Sigmoid colon (tissue), 7 donors: ENCODE measurements around the gene FAM193A. TPM values are rescaled to one million over a fixed set of nuclear protein-coding genes. Genes with fewer than 3 reads are reported as not detected.
"Not testable (repeated sequence)": the region's sequence is repeated elsewhere in the genome, so short reads cannot be mapped to it uniquely, and the experiment has no call there.

Source experiments
- DNase-seq: peaks from one replicate; pipeline ENCODE4 v3.0.0-alpha.2; 2019
- H3K27ac ChIP-seq, 4 donors: fragments of 200-600 bp; sonication (generic); one replicate each; pipeline ENCODE4 v1.5.1; 2016 to 2019; ENCODE audit warnings: mild to moderate bottlenecking in 1 of 4
- H3K27me3 ChIP-seq, 3 donors: fragments of 200-600 bp; sonication (generic); one replicate each; pipeline ENCODE4 v1.5.1; 2019; ENCODE audit warnings: mild to moderate bottlenecking in 1 of 3
- H3K36me3 ChIP-seq, 4 donors: fragments of 200-600 bp; sonication (generic); one replicate each; pipeline ENCODE4 v1.5.1; 2016 to 2019
- H3K4me1 ChIP-seq, 4 donors: fragments of 200-600 bp; sonication (generic); one replicate each; pipeline ENCODE4 v1.5.1; 2017 to 2019
- H3K4me3 ChIP-seq, 4 donors: fragments of 200-600 bp; sonication (generic); one replicate each; pipeline ENCODE4 v1.5.1; 2017 to 2019; ENCODE audit warnings: mild to moderate bottlenecking in 2 of 4, moderate library complexity in 1 of 4
- H3K9me3 ChIP-seq, 4 donors: fragments of 200-600 bp in 3 of 4; sonication (generic) in 3 of 4; one replicate each; pipeline versions ENCODE4 v1.5.1 to v1.6.1; 2013 to 2019
- CTCF ChIP-seq, 4 experiments: fragments of 450-650 bp in 3 of 4; fragments of 200-600 bp in 1 of 4; IDR thresholded peaks; one replicate each; pipeline ENCODE4 v1.5.1; 2016 to 2019; ENCODE audit warnings: antibody characterized with exemption in 4 of 4, mild to moderate bottlenecking in 3 of 4, moderate library complexity in 2 of 4
- EP300 ChIP-seq, 4 donors: sonication (generic); formaldehyde crosslinking; IDR thresholded peaks; one replicate each; pipeline ENCODE4 v1.6.1; 2017; ENCODE audit warnings: antibody characterized with exemption in 4 of 4
- POLR2A ChIP-seq, 2 donors: fragments of 450-650 bp; IDR thresholded peaks; one replicate each; pipeline ENCODE4 v1.6.1; 2016; ENCODE audit warnings: antibody characterized with exemption in 2 of 2, mild to moderate bottlenecking in 2 of 2, moderate library complexity in 2 of 2
- POLR2AphosphoS5 ChIP-seq, 4 donors: sonication (generic); formaldehyde crosslinking; IDR thresholded peaks; one replicate each; pipeline ENCODE4 v1.6.1; 2017; ENCODE audit warnings: antibody characterized with exemption in 4 of 4
- WGBS, 2 donors: extraction: QIAGEN DNeasy Blood & Tissue Kit; methylation state at CpG; one replicate each; pipeline ENCODE4 v1.1.7; 2013; 5-methylcytosine and 5-hydroxymethylcytosine counted together
- intact Hi-C: fragments of 100-400 bp; cut with DNase I; formaldehyde crosslinking; loops from one replicate; pipeline ENCODE4 v1.15.1; 2023
- polyA plus RNA-seq, 3 donors: library from polyadenylated mRNA; stranded (reverse); fragments of 200-250 nt; gene quantifications; one replicate each; pipeline ENCODE4 v1.2.3, GENCODE V29; 2013
- total RNA-seq, 4 donors: library from RNA; depleted of rRNA; stranded (reverse); fragments of >200 nt; gene quantifications; one replicate each; pipeline ENCODE4 v1.1.0, GENCODE V29; 2016
- donor health status: healthy with polysubstance abuse.
- donor health status: Bipolar disorder and iron deficiency.
- donor health status: healthy.

Gene FAM193A
- total and polyA plus RNA-seq, 7 donors, result 6.0 to 32.4 (median 17.4) TPM

- H3K9me3 ChIP-seq, result no peaks in the 10 kb centered on the region
- H3K4me1 ChIP-seq, result peaks cover 0 to 24% (median 8%) of the 10 kb centered on the region in 4 donors
- DNase-seq, result no peak
These were observed 9.9 kb downstream of the FAM193A start for GRCh38 chr4:2546286-2546823.

DNA sequence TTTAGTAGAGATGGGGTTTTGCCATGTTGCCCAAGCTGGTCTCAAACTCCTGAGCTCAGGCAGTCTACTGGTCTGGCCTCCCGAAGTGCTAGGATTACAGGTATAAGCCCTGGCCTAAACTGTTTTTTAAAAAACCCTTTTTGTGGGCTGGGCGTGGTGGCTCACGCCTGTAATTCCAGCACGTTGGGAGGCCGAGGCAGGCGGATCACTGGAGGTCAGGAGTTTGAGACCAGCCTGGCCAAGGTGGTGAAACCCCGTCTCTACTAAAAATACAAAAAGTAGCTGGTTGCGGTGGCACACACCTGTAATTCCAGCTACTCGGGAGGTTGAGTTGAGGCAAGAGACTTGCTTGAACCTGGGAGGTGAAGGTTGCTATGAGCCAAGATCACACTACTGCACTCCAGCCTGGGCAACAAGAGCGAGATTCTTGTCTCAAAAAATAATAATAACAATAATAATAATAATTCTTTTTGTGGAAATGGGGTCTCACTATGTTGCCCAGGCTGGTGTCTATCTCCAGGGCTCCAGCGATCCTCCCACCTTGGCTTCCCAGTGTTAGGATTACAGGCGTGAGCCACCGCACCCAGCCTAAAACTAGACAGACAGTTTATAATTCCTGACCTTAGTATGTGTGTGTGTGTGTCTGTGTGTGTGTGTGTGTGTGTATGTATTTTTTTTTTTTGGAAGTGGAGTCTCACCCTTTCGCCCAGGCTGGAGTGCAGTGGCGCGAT, 10.7 kb downstream of the FAM193A start:
- H3K4me3 ChIP-seq, H3K27ac ChIP-seq, DNase-seq, H3K27me3 ChIP-seq, H3K36me3 ChIP-seq, H3K9me3 ChIP-seq, intact Hi-C loops: not testable (repeated sequence)
- H3K4me1 ChIP-seq, result peaks cover 0 to 17% (median 6%) of the 10 kb centered on the region in 4 donors
- 93 to 97% methylated on average over 16 of the region's 16 CpGs for WGBS, 2 donors

More at GRCh38 chr4:2546286-2546823, 9.9 kb downstream of the FAM193A start:
- H3K27ac ChIP-seq, result no peak overlapping the region
- H3K4me3 ChIP-seq, result no peak overlapping the region
- H3K36me3 ChIP-seq, result no peaks in the 10 kb centered on the region
- no peak for TF ChIP-seq CTCF (IDR thresholded peaks at IDR 0.05)
- TF ChIP-seq POLR2A (IDR thresholded peaks at IDR 0.05), result no peak
- TF ChIP-seq EP300 (IDR thresholded peaks at IDR 0.05), result no peak
- TF ChIP-seq POLR2AphosphoS5 (IDR thresholded peaks at IDR 0.05), result no peak
- H3K27me3 ChIP-seq, result no peaks in the 10 kb centered on the region
- intact Hi-C loops, result no loop called here

DNA sequence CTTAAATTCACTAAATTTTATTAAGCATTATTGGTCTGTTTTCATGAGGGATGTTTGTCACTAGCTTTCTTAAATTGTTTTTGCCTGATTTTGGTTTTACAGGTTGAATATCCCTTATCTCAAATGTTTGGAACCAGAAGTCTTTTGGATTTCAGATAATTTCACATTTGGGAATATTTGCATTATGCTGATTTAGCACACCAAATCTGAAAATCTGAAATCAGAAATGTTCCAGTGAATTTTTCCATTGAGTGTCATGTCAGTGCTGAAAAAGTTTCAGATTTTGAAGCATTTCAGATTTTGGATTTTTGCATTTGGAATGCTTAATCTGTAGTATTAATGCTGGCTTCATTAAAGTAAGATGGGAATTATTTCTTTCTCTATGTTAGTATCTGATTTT, 14.7 kb downstream of the FAM193A start:
- H3K9me3 ChIP-seq, result no peaks in the 10 kb centered on the region
- peaks cover 0 to 12% (median 2%) of the 10 kb centered on the region in 4 donors for H3K4me1 ChIP-seq
- no peaks in the 10 kb centered on the region for H3K36me3 ChIP-seq
- no peak for DNase-seq
- no peak overlapping the region for H3K4me3 ChIP-seq
- TF ChIP-seq POLR2A (IDR thresholded peaks at IDR 0.05) (no peak), EP300 (IDR thresholded peaks at IDR 0.05) (no peak), POLR2AphosphoS5 (IDR thresholded peaks at IDR 0.05) (no peak), CTCF (IDR thresholded peaks at IDR 0.05) (no peak)
- intact Hi-C loops, result no loop called here
- H3K27me3 ChIP-seq, result no peaks in the 10 kb centered on the region
- no peak overlapping the region for H3K27ac ChIP-seq

- Histone ChIP-seq H3K9me3 (no peaks in the 10 kb centered on the region), H3K27ac (no peak overlapping the region), H3K4me3 (no peak overlapping the region), H3K36me3 (no peaks in the 10 kb centered on the region), H3K4me1 (peaks cover 0 to 16% (median 2%) of the 10 kb centered on the region in 4 donors), H3K27me3 (no peaks in the 10 kb centered on the region)
- TF ChIP-seq EP300 (IDR thresholded peaks at IDR 0.05) (no peak), POLR2A (IDR thresholded peaks at IDR 0.05) (no peak), CTCF (IDR thresholded peaks at IDR 0.05) (no peak), POLR2AphosphoS5 (IDR thresholded peaks at IDR 0.05) (no peak)
- intact Hi-C loops, result no loop called here
- WGBS, 2 donors, result 96 to 97% methylated on average over 11 of the region's 11 CpGs
- no peak for DNase-seq
These were observed 16.4 kb downstream of the FAM193A start for GRCh38 chr4:2552806-2553205.

DNA sequence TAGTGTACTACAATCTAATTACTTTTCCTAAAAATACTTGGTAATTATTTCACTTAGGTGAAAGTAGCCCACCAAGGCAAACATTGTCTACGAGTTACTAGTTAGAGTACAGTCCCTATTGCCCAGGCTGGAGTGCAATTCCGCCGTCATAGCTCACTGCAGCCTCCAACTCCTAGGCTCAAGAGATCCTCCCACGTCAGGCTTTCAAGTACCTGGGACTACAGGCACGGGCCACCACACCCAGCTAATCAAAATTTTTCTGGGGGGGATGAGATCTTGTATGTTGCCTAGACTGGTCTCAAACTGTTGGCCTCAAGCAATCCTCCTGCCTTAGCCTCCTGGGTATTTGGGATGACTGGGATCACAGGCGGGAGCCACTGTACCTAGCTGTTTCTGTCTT, 21.9 kb downstream of the FAM193A start:
- intact Hi-C loops, result loop anchor here (5.0 kb wide), 1 partner anchor 34 kb away; no protein-coding TSS in a partner anchor
- Histone ChIP-seq H3K4me1 (peaks cover 0 to 30% (median 16%) of the 10 kb centered on the region in 4 donors), H3K36me3 (no peaks in the 10 kb centered on the region), H3K4me3 (no peak overlapping the region), H3K27me3 (no peaks in the 10 kb centered on the region), H3K27ac (no peak overlapping the region), H3K9me3 (no peaks in the 10 kb centered on the region)
- 91 to 94% methylated on average over 6 of the region's 6 CpGs for WGBS, 2 donors
- no peak for DNase-seq
- TF ChIP-seq CTCF (IDR thresholded peaks at IDR 0.05), result no peak
- TF ChIP-seq EP300 (IDR thresholded peaks at IDR 0.05), result no peak
- TF ChIP-seq POLR2A (IDR thresholded peaks at IDR 0.05), result no peak
- TF ChIP-seq POLR2AphosphoS5 (IDR thresholded peaks at IDR 0.05), result no peak
